CD14-positive monocyte (primary cell): Measurements from ENCODE around the gene BMP7. TPM values are rescaled to one million over a fixed set of nuclear protein-coding genes. Genes with fewer than 3 reads are reported as not detected.

ENCODE experiments used
- DNase-seq, 3 donors: peaks; one replicate each; pipeline ENCODE4 v3.0.0-alpha.2; 2011 to 2022
- H2AFZ ChIP-seq: 2 replicates; pipeline ENCODE4 v1.6.0; 2012; ENCODE audit warnings: mild to moderate bottlenecking, low read depth, low read length, inconsistent platforms; ENCODE audit not compliant: insufficient read depth, poor library complexity, severe bottlenecking
- H3K27ac ChIP-seq, 2 donors: 1 replicate in 1 of 2; 2 replicates in 1 of 2; pipeline ENCODE4 v1.5.1; 2012 to 2013; ENCODE audit warnings: low read length in 2 of 2, control low read depth in 1 of 2, inconsistent platforms in 1 of 2, low read depth in 1 of 2, mild to moderate bottlenecking in 1 of 2
- H3K27me3 ChIP-seq, 2 donors: one replicate each; pipeline versions ENCODE4 v1.6.0 to v1.6.1; 2011 to 2013; ENCODE audit warnings: low read length in 2 of 2; ENCODE audit not compliant: control insufficient read depth in 2 of 2, insufficient read depth in 2 of 2
- H3K36me3 ChIP-seq, 2 donors: replicated peaks in 1 of 2; 1 replicate in 1 of 2; 2 replicates in 1 of 2; pipeline versions ENCODE4 v1.5.1 to v1.6.1; 2012 to 2013; ENCODE audit warnings: low read length in 2 of 2, control low read depth in 1 of 2, inconsistent platforms in 1 of 2, mild to moderate bottlenecking in 1 of 2; ENCODE audit not compliant: insufficient read depth in 2 of 2, control insufficient read depth in 1 of 2
- H3K4me1 ChIP-seq, 2 donors: 1 replicate in 1 of 2; 2 replicates in 1 of 2; pipeline versions ENCODE4 v1.5.1 to v1.6.1; 2012 to 2013; ENCODE audit warnings: low read length in 2 of 2, control low read depth in 1 of 2, inconsistent platforms in 1 of 2, mild to moderate bottlenecking in 1 of 2, moderate library complexity in 1 of 2; ENCODE audit not compliant: insufficient read depth in 2 of 2, control insufficient read depth in 1 of 2
- H3K4me2 ChIP-seq: replicated peaks from 2 replicates; pipeline ENCODE3; 2012; ENCODE audit warnings: low read length, moderate library complexity, mild to moderate bottlenecking; ENCODE audit not compliant: poor library complexity, severe bottlenecking; ENCODE audit errors: extremely low read depth
- H3K4me3 ChIP-seq, 3 experiments: fragments of 200-600 bp in 1 of 3; sonication (generic) in 1 of 3; replicated peaks in 1 of 3; 1 replicate in 2 of 3; 2 replicates in 1 of 3; pipeline ENCODE4 v1.5.1; 2011 to 2013; ENCODE audit warnings: low read length in 3 of 3, mild to moderate bottlenecking in 3 of 3, control low read depth in 2 of 3, low read depth in 2 of 3, inconsistent platforms in 1 of 3, moderate library complexity in 1 of 3
- H3K79me2 ChIP-seq: 2 replicates; pipeline ENCODE4 v1.6.0; 2012; ENCODE audit warnings: mild to moderate bottlenecking, control low read depth, inconsistent platforms, low read length, moderate library complexity; ENCODE audit not compliant: insufficient read depth
- H3K9ac ChIP-seq: 2 replicates; pipeline ENCODE4 v1.6.0; 2017; ENCODE audit warnings: low read length, mild to moderate bottlenecking; ENCODE audit not compliant: insufficient read depth, poor library complexity, severe bottlenecking
- H3K9me3 ChIP-seq, 2 donors: replicated peaks in 1 of 2; 1 replicate in 1 of 2; 2 replicates in 1 of 2; pipeline versions ENCODE4 v1.5.1 to v1.6.1; 2012 to 2013; ENCODE audit warnings: low read length in 2 of 2, control low read depth in 1 of 2; ENCODE audit not compliant: control insufficient read depth in 1 of 2, insufficient read depth in 1 of 2
- H4K20me1 ChIP-seq: 2 replicates; pipeline ENCODE4 v1.6.0; 2012; ENCODE audit warnings: mild to moderate bottlenecking, low read length, control low read depth, moderate library complexity; ENCODE audit not compliant: insufficient read depth
- H3K27ac Mint-ChIP-seq, 7 donors: one replicate each; pipeline ENCODE4 v1.8.0; 2020; ENCODE audit warnings: mild to moderate bottlenecking in 7 of 7, mixed read lengths in 7 of 7, moderate library complexity in 6 of 7, inconsistent platforms in 2 of 7
- H3K27me3 Mint-ChIP-seq, 3 donors: one replicate each; pipeline ENCODE4 v1.8.0; 2021 to 2022; ENCODE audit warnings: low read depth in 3 of 3, mild to moderate bottlenecking in 3 of 3, mixed read lengths in 3 of 3, moderate library complexity in 3 of 3, inconsistent platforms in 1 of 3
- H3K36me3 Mint-ChIP-seq, 2 donors: one replicate each; pipeline ENCODE4 v1.8.0; 2020; ENCODE audit warnings: mixed read lengths in 2 of 2, inconsistent platforms in 1 of 2, mild to moderate bottlenecking in 1 of 2
- H3K4me1 Mint-ChIP-seq: one replicate; pipeline ENCODE4 v1.8.0; 2020; ENCODE audit warnings: mild to moderate bottlenecking, mixed read lengths
- H3K4me3 Mint-ChIP-seq, 2 donors: one replicate each; pipeline ENCODE4 v1.8.0; 2020; ENCODE audit warnings: mild to moderate bottlenecking in 2 of 2, mixed read lengths in 2 of 2, moderate library complexity in 1 of 2
- H3K9me3 Mint-ChIP-seq, 7 donors: one replicate each; pipeline ENCODE4 v1.8.0; 2020 to 2022; ENCODE audit warnings: mixed read lengths in 7 of 7, mild to moderate bottlenecking in 6 of 7, moderate library complexity in 6 of 7, inconsistent platforms in 2 of 7
- CTCF ChIP-seq: fragments of 200-600 bp; IDR thresholded peaks from one replicate; pipeline ENCODE4 v1.8.0; 2022; ENCODE audit warnings: antibody characterized with exemption, mild to moderate bottlenecking
- WGBS: methylation state at CpG from one replicate; pipeline ENCODE4 v1.1.5; 2013; ENCODE audit warnings: missing lambda C conversion rate; ENCODE audit not compliant: insufficient coverage; 5-methylcytosine and 5-hydroxymethylcytosine counted together
- intact Hi-C, 2 donors: fragments of 100-400 bp; cut with micrococcal nuclease; formaldehyde crosslinking; loops; one replicate each; pipeline versions ENCODE4 v1.15.0 to v1.15.1; 2023
- polyA plus RNA-seq, 3 donors: library from polyadenylated mRNA; depleted of rRNA in 1 of 3; unstranded in 2 of 3; stranded (reverse) in 1 of 3; fragments of 300-500 nt in 2 of 3; fragments of >200 nt in 1 of 3; fragmentation: Illumina TruSeq in 2 of 3; gene quantifications; 1 replicate in 2 of 3; 2 replicates in 1 of 3; pipeline ENCODE4 v1.2.3, GENCODE V29; 2012 to 2021

Gene BMP7
- polyA plus RNA-seq, 3 donors, result not detected

GRCh38 chr20:57255183-57255582 is 11.3 kb downstream of the BMP7 start:
- H3K4me3 Mint-ChIP-seq, result no peak overlapping the region
- Histone ChIP-seq H4K20me1 (no peaks in the 10 kb centered on the region), H3K79me2 (no peaks in the 10 kb centered on the region), H3K36me3 (no peaks in the 10 kb centered on the region), H3K27me3 (peaks cover 20 to 26% of the 10 kb centered on the region in 2 donors), H3K4me1 (no peaks in the 10 kb centered on the region), H3K9ac (no peak overlapping the region), H3K4me2 (no peak overlapping the region), H3K9me3 (no peaks in the 10 kb centered on the region), H2AFZ (no peak overlapping the region), H3K4me3 (no peak overlapping the region), H3K27ac (no peak overlapping the region)
- no peak for TF ChIP-seq CTCF
- H3K36me3 Mint-ChIP-seq, result no peaks in the 10 kb centered on the region
- H3K27ac Mint-ChIP-seq, result no peak overlapping the region
- intact Hi-C loops, result no loop called here
- WGBS, result 100% methylated on average over 1 of the region's 1 CpG
- no peaks in the 10 kb centered on the region for H3K9me3 Mint-ChIP-seq
- no peak for DNase-seq
- no peaks in the 10 kb centered on the region for H3K4me1 Mint-ChIP-seq
- H3K27me3 Mint-ChIP-seq, result peaks cover 30 to 64% (median 36%) of the 10 kb centered on the region in 3 donors

GRCh38 chr20:57252559-57253162 is 13.8 kb downstream of the BMP7 start:
- no peak for DNase-seq
- Mint-ChIP-seq H3K27me3 (peaks cover 14 to 48% (median 22%) of the 10 kb centered on the region in 3 donors), H3K36me3 (no peaks in the 10 kb centered on the region), H3K27ac (no peak overlapping the region), H3K9me3 (peaks cover 0 to 4% (median 0%) of the 10 kb centered on the region in 7 donors), H3K4me1 (no peaks in the 10 kb centered on the region), H3K4me3 (no peak overlapping the region)
- no peaks in the 10 kb centered on the region for H4K20me1 ChIP-seq
- 68% methylated on average over 5 of the region's 8 CpGs for WGBS
- no peak overlapping the region for H3K4me3 ChIP-seq
- no peak overlapping the region for H3K9ac ChIP-seq
- peaks cover 1 to 7% of the 10 kb centered on the region in 2 donors for H3K27me3 ChIP-seq
- no peaks in the 10 kb centered on the region for H3K36me3 ChIP-seq
- intact Hi-C loops, result no loop called here
- no peaks in the 10 kb centered on the region for H3K9me3 ChIP-seq
- no peak overlapping the region for H3K27ac ChIP-seq
- H3K79me2 ChIP-seq, result no peaks in the 10 kb centered on the region
- H3K4me2 ChIP-seq, result no peak overlapping the region
- H3K4me1 ChIP-seq, result no peaks in the 10 kb centered on the region
- H2AFZ ChIP-seq, result no peak overlapping the region
- TF ChIP-seq CTCF, result no peak
